Measurements from ENCODE around the gene ZFYVE27.

The ZFYVE27 gene

GRCh38 chr10:97771055-97771891 lies 34.3 kb downstream of the ZFYVE27 start:
- Histone ChIP-seq H3K36me3 (ENCODE audit: control insufficient read depth, insufficient read depth, low read length) (no peaks in the 10 kb centered on the region), H3K27me3 (replicated peaks; ENCODE audit: control insufficient read depth, insufficient read depth, low read length) (no peaks in the 10 kb centered on the region; the same call in 1 of the 2 replicates), H3K4me3 (replicated peaks; ENCODE audit: low read depth, low read length) (no peak overlapping the region)
- peak; percentile 43 for DNase-seq (ENCODE audit: extremely low read depth, insufficient read length)
- TF ChIP-seq CTCF (IDR thresholded peaks at IDR 0.05; ENCODE audit: insufficient read depth, low read length, poor library complexity, severe bottlenecking), result no peak

GRCh38 chr10:97771913-97772823 lies 35.2 kb downstream of the ZFYVE27 start, which contains the start of gene SFRP5:
Gene SFRP5, minus strand, starts transcription at chr10:97771999. Its CDS starts 166 bp downstream, at chr10:97771833.
- no peak for DNase-seq (ENCODE audit: extremely low read depth, insufficient read length)

GRCh38 chr10:97773096-97773495 lies 36.2 kb downstream of the ZFYVE27 start:
- no peak overlapping the region for H3K4me3 ChIP-seq (replicated peaks; ENCODE audit: low read depth, low read length)
- H3K27me3 ChIP-seq (replicated peaks; ENCODE audit: control insufficient read depth, insufficient read depth, low read length), result no peaks in the 10 kb centered on the region; the same call in 1 of the 2 replicates
- no peaks in the 10 kb centered on the region for H3K36me3 ChIP-seq (ENCODE audit: control insufficient read depth, insufficient read depth, low read length)
- TF ChIP-seq CTCF (IDR thresholded peaks at IDR 0.05; ENCODE audit: insufficient read depth, low read length, poor library complexity, severe bottlenecking), result no peak
- no peak for DNase-seq (ENCODE audit: extremely low read depth, insufficient read length)

More at GRCh38 chr10:97771913-97772823, 35.2 kb downstream of the ZFYVE27 start, which contains the start of gene SFRP5:
- no peak for TF ChIP-seq CTCF (IDR thresholded peaks at IDR 0.05; ENCODE audit: insufficient read depth, low read length, poor library complexity, severe bottlenecking)
- Histone ChIP-seq H3K27me3 (replicated peaks; ENCODE audit: control insufficient read depth, insufficient read depth, low read length) (no peaks in the 10 kb centered on the region; the same call in 1 of the 2 replicates), H3K4me3 (replicated peaks; ENCODE audit: low read depth, low read length) (no peak within 1 kb of the TSS), H3K36me3 (ENCODE audit: control insufficient read depth, insufficient read depth, low read length) (no peaks in the 10 kb centered on the region)

GRCh38 chr10:97774811-97775294 lies 37.9 kb downstream of the ZFYVE27 start:
- H3K27me3 ChIP-seq (replicated peaks; ENCODE audit: control insufficient read depth, insufficient read depth, low read length), result peaks cover 1% of the 10 kb centered on the region; the same call in 1 of the 2 replicates
- no peaks in the 10 kb centered on the region for H3K36me3 ChIP-seq (ENCODE audit: control insufficient read depth, insufficient read depth, low read length)
- TF ChIP-seq CTCF (IDR thresholded peaks at IDR 0.05; ENCODE audit: insufficient read depth, low read length, poor library complexity, severe bottlenecking), result no peak
- H3K4me3 ChIP-seq (replicated peaks; ENCODE audit: low read depth, low read length), result no peak overlapping the region
- no peak for DNase-seq (ENCODE audit: extremely low read depth, insufficient read length)

- TF ChIP-seq CTCF (IDR thresholded peaks at IDR 0.05; ENCODE audit: insufficient read depth, low read length, poor library complexity, severe bottlenecking), result no peak
- no peak overlapping the region for H3K4me3 ChIP-seq (replicated peaks; ENCODE audit: low read depth, low read length)
- no peaks in the 10 kb centered on the region for H3K36me3 ChIP-seq (ENCODE audit: control insufficient read depth, insufficient read depth, low read length)
- H3K27me3 ChIP-seq (replicated peaks; ENCODE audit: control insufficient read depth, insufficient read depth, low read length), result peaks cover 1% of the 10 kb centered on the region; the same call in 1 of the 2 replicates
- DNase-seq (ENCODE audit: extremely low read depth, insufficient read length), result no peak
These were observed 40.2 kb downstream of the ZFYVE27 start for GRCh38 chr10:97777143-97777542.

Measured in GM06990 (cell line).